ENCODE measurements around the gene MYO10.

Gene MYO10

DNA sequence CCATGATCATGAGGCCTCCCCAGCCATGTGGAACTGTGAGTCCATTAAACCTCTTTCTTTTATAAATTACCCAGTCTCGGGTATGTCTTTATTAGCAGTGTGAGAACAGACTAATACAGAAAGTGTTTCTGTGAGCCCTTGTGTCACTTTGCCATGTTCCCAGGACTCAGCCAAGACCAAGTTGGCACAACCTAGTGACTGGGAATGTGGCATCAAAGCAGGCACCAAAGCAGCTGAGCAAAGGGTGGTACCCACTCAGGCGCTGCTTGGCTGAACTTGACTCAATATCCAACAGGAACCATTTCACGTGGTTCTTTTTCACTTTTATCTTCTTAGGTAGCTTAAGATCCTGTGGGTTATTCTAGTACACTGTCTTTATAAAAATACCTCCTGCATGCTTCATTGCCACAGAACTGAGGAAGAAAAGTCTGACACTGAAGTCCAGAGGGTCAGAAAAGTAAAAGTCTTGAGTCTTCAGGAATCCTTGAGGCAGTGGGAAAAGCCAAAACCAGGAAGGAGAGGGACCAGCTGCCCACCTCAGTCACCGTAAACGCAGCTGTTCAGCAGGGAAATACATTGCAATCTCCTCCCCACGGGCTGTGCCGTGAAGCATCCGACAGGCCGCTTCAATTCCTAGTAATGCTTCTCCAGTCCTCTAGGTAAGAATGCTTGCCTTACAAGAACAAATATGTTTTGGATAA is 228.8 kb downstream of the MYO10 start:
- Histone ChIP-seq H3K4me3 (no peak overlapping the region), H3K27ac (no peak overlapping the region)
- TF ChIP-seq, protein P1, sequence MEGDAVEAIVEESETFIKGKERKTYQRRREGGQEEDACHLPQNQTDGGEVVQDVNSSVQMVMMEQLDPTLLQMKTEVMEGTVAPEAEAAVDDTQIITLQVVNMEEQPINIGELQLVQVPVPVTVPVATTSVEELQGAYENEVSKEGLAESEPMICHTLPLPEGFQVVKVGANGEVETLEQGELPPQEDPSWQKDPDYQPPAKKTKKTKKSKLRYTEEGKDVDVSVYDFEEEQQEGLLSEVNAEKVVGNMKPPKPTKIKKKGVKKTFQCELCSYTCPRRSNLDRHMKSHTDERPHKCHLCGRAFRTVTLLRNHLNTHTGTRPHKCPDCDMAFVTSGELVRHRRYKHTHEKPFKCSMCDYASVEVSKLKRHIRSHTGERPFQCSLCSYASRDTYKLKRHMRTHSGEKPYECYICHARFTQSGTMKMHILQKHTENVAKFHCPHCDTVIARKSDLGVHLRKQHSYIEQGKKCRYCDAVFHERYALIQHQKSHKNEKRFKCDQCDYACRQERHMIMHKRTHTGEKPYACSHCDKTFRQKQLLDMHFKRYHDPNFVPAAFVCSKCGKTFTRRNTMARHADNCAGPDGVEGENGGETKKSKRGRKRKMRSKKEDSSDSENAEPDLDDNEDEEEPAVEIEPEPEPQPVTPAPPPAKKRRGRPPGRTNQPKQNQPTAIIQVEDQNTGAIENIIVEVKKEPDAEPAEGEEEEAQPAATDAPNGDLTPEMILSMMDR (IDR thresholded peaks at IDR 0.05) = no peak
- DNase-seq (ENCODE audit: low spot score) = no peak

DNA sequence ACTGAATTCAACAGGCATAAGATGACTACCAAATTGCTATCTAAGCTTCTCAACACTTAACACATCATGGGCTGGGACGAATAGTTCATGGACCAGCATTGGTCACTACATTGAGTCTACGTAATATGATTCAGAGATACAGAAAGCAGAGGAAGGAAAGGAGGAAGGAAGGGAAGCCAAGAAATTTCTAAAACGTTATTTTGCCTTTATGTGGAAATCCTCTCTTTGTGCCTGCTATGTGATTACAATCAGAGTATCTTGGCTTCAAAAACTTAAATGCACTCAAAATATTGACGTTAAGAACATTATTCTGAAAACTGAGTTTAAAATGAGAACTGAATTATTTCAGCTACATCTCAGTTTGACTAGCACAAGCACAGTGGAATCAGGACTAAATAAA is 231.1 kb downstream of the MYO10 start:
- Histone ChIP-seq H3K4me3 (no peak overlapping the region), H3K27ac (no peak overlapping the region)
- DNase-seq (ENCODE audit: low spot score) = no peak
- TF ChIP-seq, protein P1 (IDR thresholded peaks at IDR 0.05) = no peak

DNA sequence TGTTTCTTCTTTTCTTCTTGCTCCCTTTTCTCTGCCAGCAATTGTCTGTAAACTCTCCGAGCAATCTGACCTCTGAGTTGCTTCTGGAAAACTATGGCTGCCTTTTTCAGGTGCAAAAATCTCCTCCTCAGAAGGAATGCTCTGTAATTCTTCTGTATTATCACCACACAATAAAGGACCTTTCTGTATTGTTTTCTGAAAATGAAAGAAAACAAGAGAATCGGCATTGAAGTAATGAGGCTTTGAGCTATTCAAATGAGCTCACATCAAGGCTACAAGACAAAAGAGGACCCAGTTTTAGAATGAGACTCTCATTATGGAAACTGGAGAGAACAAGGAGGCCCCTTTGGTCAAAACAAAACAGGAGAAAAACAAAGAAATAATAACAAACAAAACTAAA is 233.1 kb downstream of the MYO10 start:
- TF ChIP-seq, protein P1 (IDR thresholded peaks at IDR 0.05) = no peak
- Histone ChIP-seq H3K27ac (no peak overlapping the region), H3K4me3 (no peak overlapping the region)
- DNase-seq (ENCODE audit: low spot score) = no peak

DNA sequence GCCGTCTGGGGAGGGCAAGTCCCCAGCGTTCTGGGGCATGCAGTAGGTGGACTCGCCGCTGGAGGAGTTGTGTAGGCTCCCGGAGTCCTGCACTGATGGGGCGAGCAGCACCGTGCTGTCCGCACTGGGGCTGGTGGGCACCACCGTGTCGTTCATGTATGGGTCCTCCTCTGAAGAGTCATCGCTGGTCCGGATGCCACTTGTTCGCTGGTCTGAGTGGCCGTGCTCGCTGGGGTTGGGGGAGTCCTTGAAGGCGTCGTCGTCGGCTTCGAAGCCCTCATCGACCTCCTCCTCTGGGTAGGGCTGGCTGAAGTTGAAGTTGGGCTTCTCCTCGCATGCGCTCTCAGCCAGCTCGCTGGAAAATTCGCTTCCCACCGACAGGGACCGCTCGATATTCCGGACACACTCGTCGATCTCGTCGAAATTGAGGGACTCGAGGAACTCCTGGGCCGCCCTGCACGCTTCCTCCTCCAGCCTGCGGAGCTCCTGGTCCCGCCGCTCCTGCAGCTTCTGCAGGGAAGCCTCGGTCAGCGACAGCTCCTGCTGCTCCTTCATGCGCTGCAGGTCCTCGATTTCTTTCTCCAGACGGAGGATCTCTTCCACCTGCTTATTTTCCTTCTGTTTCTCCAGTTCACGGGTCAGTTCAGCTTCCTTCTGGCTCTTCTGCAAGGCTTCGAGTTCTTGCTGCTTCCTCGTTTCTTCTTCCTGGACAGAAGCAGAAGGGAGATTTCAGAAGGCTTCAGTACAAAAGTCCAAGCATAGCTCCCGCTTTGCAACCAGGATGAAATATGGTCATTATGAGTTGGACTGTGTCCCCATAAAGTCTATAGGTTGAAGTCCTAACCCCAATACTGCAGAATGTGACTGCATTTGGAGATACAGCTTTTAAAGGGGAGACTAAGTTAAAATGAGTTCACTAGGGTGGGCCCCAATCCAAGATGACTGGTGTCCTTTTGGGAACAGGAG is 234.7 kb downstream of the MYO10 start:
- no peak for DNase-seq (ENCODE audit: low spot score)
- no peak overlapping the region for H3K4me3 ChIP-seq
- H3K27ac ChIP-seq = no peak overlapping the region
- TF ChIP-seq, protein P1 (IDR thresholded peaks at IDR 0.05) = no peak

DNA sequence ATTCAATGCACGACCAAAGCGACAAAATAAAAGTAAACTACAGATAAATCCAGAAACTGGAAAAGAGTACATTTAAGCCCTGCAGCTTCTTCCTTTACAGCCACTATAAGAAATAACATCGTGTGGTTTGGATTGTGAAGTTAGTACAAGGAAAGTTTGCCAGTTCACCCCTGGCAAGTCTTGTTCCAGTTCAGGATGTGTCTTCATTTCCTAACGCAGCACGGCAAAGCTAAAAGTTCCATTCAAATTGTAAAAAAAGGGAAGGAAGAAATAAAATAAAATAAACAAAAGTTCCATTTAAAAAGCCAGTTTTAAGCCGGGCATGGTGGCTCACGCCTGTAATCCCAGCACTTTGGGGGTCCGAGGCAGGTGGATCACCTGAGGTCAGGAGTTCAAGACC is 236.0 kb downstream of the MYO10 start:
- H3K27ac ChIP-seq = no peak overlapping the region
- TF ChIP-seq, protein P1 (IDR thresholded peaks at IDR 0.05) = no peak
- H3K4me3 ChIP-seq = no peak overlapping the region
- DNase-seq (ENCODE audit: low spot score) = no peak

DNA sequence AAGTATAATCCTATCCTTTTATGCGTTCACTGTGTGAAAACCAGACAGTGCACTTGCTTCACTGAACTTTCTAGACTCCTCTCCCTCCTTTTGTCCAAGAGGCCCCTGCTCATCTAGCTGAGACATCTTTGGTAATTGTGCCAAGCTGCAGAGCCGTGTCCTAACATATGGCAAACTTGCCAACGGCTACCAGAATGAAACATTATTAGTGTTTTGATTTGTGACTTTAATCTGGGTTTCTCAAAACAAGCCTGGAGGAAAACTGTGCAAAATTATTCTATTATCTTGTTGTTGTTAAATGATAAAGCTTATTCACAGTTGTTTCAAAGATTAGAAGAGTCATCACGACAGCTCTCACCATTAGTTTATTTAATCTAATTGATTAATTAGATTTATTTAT is 240.3 kb downstream of the MYO10 start:
- no peak for DNase-seq (ENCODE audit: low spot score)
- Histone ChIP-seq H3K27ac (no peak overlapping the region), H3K4me3 (no peak overlapping the region)
- TF ChIP-seq, protein P1 (IDR thresholded peaks at IDR 0.05) = no peak
